GM21737 (cell line): ENCODE data around the gene SMYD4.
"Not testable (repeated sequence)": the region's sequence is repeated elsewhere in the genome, so short reads cannot be mapped to it uniquely, and the experiment has no call there.

ENCODE experiments used
- ATAC-seq: cut with Tn5 transposase; IDR thresholded peaks from one replicate; pipeline ENCODE4 v1.9.1; 2021; ENCODE audit warnings: mild to moderate bottlenecking, moderate library complexity; ENCODE audit not compliant: unreplicated experiment

Gene SMYD4

GRCh38 chr17:1834380-1835149 lies 4.9 kb upstream of the SMYD4 start:
- ATAC-seq: peak; percentile 61

DNA sequence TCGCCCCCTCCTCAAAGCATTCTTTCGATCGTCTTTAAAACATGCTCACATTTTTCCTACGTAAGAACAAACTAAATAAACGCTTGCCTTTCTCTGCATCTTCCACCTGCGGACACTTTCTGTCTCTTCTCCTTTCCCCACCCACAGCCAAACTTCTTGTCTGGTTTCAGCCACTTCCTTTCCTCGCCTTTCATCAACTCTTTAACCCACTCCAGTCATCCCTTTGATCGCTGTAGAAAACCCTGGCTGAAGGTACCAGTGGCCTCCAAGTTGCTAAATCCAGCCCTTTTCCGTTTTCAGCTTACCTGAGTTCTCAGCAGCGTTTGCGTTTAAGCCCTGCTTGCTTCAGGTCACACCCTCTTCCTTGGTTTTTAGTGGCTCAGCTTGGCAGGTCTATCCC lies 586 bp upstream of the SMYD4 start:
- ATAC-seq: no peak

GRCh38 chr17:1829216-1829591 lies 498 bp downstream of the SMYD4 start:
- ATAC-seq: no peak

GRCh38 chr17:1820528-1821252 lies 9.0 kb downstream of the SMYD4 start:
- no peak for ATAC-seq

- ATAC-seq: no peak
Measured at GRCh38 chr17:1813088-1813487, 16.6 kb downstream of the SMYD4 start.

GRCh38 chr17:1810450-1811103 lies 19.1 kb downstream of the SMYD4 start:
- no peak for ATAC-seq

DNA sequence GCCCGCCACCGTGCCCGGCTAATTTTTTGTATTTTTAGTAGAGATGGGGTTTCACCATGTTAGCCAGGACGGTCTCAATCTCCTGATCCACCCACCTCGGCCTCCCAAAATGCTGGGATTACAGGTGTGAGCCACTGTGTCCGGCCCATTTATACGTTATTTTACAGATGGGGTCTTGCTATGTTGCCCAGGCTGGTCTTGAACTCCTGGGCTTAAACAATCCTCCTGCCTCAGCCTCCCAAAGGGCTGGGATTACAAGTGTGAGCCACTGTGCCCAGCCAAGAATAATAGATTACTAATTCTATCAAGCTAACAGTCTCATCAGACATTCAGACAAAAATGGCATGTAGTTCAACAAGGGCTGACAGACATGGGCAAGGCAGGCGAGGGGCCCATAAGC lies 19.9 kb downstream of the SMYD4 start:
- ATAC-seq: not testable (repeated sequence)

- ATAC-seq: no peak
Measured at GRCh38 chr17:1808644-1809043, 21.1 kb downstream of the SMYD4 start.

DNA sequence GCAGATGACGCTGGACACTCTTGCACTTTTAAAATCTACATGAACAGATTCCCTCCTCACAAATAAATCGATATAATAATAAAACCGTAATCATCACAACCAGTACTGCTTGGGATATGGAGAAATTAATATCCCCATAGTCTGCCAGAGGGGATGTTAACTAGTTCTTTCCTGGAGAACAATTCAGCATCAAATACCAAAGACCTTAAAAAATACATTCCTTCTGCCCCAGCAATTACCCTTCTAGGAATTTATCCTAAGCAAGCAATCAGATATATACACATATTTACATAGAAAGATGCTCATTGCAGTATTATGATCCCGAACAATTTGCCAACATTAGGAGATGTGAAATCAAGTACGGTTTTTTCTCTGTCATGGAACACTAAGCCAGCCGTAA lies 21.8 kb downstream of the SMYD4 start:
- ATAC-seq: no peak

DNA sequence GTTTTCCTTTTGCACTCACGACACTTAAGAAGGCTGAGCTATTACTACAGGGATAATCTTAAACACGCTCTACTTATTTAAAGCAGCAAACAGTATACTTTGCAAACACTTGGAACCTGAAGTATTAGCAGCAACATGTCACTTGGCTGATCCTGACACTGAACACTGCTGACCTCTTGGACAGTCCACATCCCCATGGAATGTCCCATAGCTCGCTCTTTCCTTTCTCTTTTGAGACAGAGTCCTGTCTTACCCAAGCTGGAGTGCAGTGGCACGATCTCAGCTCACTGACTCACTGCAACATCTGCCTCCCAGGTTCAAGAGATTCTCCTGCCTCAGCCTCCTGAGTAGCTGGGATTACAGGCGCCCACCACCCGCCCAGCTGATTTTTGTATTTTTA lies 26.4 kb downstream of the SMYD4 start:
- no peak for ATAC-seq

- ATAC-seq: no peak
Measured at GRCh38 chr17:1802429-1802828, 27.3 kb downstream of the SMYD4 start.

- no peak for ATAC-seq
Measured at GRCh38 chr17:1800712-1801111, 29.0 kb downstream of the SMYD4 start.

DNA sequence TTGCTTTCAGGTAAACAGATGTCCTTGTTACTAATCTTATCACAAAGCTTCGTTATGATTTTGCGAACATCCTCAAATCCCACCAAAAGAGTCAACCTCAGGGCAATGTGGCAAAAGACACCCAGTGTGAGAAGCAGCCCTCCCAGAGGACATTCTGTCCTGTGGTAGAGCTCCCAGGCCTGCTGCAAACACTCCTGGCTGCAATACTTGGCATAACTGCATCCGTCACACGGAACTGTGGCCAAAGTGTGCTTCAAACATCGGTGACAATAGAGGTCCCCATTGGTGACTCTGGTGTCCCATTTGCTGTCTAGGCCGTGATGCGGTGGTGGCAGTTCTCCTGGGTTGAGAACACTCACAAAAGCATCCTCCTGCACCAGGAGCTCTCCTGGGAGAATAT lies 29.5 kb downstream of the SMYD4 start:
- ATAC-seq: no peak

GRCh38 chr17:1797846-1798245 lies 31.9 kb downstream of the SMYD4 start:
- not testable (repeated sequence) for ATAC-seq

DNA sequence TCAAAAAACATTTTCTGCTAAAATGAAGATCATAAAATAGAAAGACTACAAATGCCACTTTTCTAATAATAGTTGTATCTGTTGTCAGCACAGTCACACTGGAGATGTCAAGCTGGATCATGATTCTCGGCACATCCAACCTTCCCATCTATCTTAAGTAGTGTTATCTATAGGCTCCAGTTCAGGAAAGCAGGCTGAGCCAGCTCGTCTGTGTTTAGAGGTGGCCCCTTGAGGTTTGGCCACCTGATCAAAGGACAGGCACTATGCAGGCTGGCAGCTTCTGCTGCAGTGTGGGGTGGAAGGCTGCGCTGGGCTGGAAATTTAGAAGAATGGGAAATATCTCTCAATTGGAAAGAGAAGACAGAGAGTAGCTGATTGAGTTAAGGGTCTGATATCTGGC lies 32.4 kb downstream of the SMYD4 start:
- no peak for ATAC-seq

DNA sequence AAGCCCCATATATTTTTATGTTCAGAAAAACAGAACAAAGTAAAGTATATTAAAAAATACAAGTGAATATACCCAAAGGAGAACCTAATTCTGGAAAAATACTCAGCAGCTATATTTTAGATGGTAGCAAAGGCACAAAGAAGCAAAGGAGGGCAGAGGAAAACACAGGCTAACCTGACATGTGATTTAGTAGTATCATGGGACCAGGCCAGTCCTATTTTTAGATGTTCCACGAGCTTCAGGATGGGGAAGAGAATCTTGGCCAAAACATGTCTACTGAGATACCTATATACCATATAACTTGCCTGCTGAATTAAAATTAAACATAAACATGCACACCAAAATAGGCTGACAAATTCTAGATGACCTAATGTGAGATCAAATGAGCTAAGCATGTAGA lies 32.9 kb downstream of the SMYD4 start:
- ATAC-seq: no peak

DNA sequence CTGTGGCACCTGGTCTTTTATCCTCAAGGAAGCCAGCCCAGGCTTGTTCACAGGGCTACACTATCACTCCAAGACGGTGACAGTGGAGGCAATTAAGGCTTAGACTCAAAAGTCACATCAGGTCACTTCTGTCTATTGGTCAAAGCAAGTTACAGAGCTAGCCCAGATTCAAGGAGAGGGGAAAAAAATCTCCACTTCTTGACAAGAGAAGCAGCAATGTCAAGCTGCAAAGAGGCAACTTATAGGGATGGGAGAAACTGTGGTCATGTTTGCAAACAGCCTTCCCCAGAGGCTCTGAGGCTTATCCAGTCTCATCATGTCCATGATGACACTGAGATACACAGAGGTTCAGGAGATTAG lies 36.3 kb downstream of the SMYD4 start:
- no peak for ATAC-seq

DNA sequence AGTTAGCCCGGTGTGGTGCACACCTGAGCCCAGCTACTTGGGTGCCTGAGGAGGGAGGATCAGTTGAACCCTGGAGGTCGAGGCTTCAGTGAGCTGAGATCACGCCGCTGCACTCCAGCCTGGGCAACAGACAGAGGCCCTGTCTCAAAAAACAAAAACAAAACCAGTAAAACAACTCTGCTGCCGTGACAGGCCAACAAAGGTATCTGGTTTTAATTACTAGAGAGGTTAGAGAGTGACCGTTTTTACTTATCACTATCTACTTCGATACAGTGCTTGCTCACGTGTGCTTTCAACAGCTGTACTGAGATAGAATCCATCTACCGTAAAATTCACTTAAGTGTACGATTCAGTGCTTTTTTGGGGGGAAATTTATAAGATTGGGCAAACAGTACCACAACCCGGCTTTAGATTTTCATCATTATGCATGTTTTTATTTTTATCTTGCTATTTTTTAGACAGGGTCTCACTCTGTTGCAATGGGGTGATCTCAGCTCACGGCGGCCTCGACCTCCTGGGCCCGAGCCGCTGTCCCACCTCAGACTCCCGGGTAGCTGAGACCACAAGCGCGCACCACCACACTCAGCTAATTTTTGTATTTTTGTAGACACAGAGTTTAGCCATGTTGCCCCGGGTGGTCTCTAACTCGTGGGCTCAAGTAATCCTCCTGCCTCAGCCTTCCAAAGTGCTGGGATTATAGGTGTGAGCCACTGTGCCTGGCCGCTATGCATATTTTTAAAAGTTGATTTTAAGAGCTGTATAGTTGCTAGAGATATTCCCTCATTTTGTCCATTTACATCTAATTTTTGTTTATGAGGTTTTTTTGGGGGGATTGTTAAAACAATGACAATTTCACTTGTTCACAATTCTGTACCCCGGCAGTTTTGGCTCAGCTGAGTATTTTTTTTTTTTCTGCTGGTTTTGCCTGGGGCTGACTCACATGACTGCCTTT lies 36.9 kb downstream of the SMYD4 start:
- no peak for ATAC-seq

- no peak for ATAC-seq
Measured at GRCh38 chr17:1789936-1790335, 39.8 kb downstream of the SMYD4 start.

- ATAC-seq: no peak
Measured at GRCh38 chr17:1787301-1787902, 42.3 kb downstream of the SMYD4 start.

GRCh38 chr17:1786708-1787107 lies 43.0 kb downstream of the SMYD4 start:
- no peak for ATAC-seq
